ENCODE data around the gene RAD21L1.
A peak's percentile ranks its signal among the peaks of the same experiment; 100 is the strongest.

Gene RAD21L1

GRCh38 chr20:1295276-1295930 is 69.6 kb downstream of the RAD21L1 start:
- TF ChIP-seq CTCF (IDR thresholded peaks at IDR 0.05; ENCODE audit: borderline replicate concordance, insufficient read depth, low read depth, low read length): no peak
- no peak overlapping the region for H3K4me3 ChIP-seq (ENCODE audit: low read depth, low read length)

- no peak overlapping the region for H3K4me3 ChIP-seq (ENCODE audit: low read depth, low read length)
- TF ChIP-seq CTCF (IDR thresholded peaks at IDR 0.05; ENCODE audit: borderline replicate concordance, insufficient read depth, low read depth, low read length): no peak
Measured at GRCh38 chr20:1296117-1296610, 70.3 kb downstream of the RAD21L1 start.

GRCh38 chr20:1296922-1297321 is 71.1 kb downstream of the RAD21L1 start:
- TF ChIP-seq CTCF (IDR thresholded peaks at IDR 0.05; ENCODE audit: borderline replicate concordance, insufficient read depth, low read depth, low read length): no peak
- no peak overlapping the region for H3K4me3 ChIP-seq (ENCODE audit: low read depth, low read length)

GRCh38 chr20:1297486-1297885 is 71.6 kb downstream of the RAD21L1 start:
- no peak for TF ChIP-seq CTCF (IDR thresholded peaks at IDR 0.05; ENCODE audit: borderline replicate concordance, insufficient read depth, low read depth, low read length)

GRCh38 chr20:1298166-1298565 is 72.3 kb downstream of the RAD21L1 start:
- no peak for TF ChIP-seq CTCF (IDR thresholded peaks at IDR 0.05; ENCODE audit: borderline replicate concordance, insufficient read depth, low read depth, low read length)
- no peak overlapping the region for H3K4me3 ChIP-seq (ENCODE audit: low read depth, low read length)

More at GRCh38 chr20:1297486-1297885, 71.6 kb downstream of the RAD21L1 start:
- H3K4me3 ChIP-seq (ENCODE audit: low read depth, low read length): no peak overlapping the region

GRCh38 chr20:1298888-1299511 is 73.2 kb downstream of the RAD21L1 start:
- no peak for TF ChIP-seq CTCF (IDR thresholded peaks at IDR 0.05; ENCODE audit: borderline replicate concordance, insufficient read depth, low read depth, low read length)
- no peak overlapping the region for H3K4me3 ChIP-seq (ENCODE audit: low read depth, low read length)

- no peak overlapping the region for H3K4me3 ChIP-seq (ENCODE audit: low read depth, low read length)
- peak; percentile 62 for TF ChIP-seq CTCF (IDR thresholded peaks at IDR 0.05; ENCODE audit: borderline replicate concordance, insufficient read depth, low read depth, low read length)
Measured at GRCh38 chr20:1299522-1299921, 73.7 kb downstream of the RAD21L1 start.
